ENCODE measurements around the gene AZU1. TPM values are rescaled to one million over a fixed set of nuclear protein-coding genes. Genes with fewer than 3 reads are reported as not detected.
"Not testable (repeated sequence)": the region's sequence is repeated elsewhere in the genome, so short reads cannot be mapped to it uniquely, and the experiment has no call there.

AZU1 gene
- total RNA-seq, 2 donors from 2014 or later, result 0.27 TPM; not detected in 1

- H3K4me1 ChIP-seq, result no peaks in the 10 kb centered on the region
- no peaks in the 10 kb centered on the region for H3K36me3 ChIP-seq
- TF ChIP-seq, protein P1, sequence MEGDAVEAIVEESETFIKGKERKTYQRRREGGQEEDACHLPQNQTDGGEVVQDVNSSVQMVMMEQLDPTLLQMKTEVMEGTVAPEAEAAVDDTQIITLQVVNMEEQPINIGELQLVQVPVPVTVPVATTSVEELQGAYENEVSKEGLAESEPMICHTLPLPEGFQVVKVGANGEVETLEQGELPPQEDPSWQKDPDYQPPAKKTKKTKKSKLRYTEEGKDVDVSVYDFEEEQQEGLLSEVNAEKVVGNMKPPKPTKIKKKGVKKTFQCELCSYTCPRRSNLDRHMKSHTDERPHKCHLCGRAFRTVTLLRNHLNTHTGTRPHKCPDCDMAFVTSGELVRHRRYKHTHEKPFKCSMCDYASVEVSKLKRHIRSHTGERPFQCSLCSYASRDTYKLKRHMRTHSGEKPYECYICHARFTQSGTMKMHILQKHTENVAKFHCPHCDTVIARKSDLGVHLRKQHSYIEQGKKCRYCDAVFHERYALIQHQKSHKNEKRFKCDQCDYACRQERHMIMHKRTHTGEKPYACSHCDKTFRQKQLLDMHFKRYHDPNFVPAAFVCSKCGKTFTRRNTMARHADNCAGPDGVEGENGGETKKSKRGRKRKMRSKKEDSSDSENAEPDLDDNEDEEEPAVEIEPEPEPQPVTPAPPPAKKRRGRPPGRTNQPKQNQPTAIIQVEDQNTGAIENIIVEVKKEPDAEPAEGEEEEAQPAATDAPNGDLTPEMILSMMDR (IDR thresholded peaks at IDR 0.05), result no peak
- DNase-seq, result no peak
- intact Hi-C loops (cut with DNase I), result no loop called here
- H3K27ac ChIP-seq, result no peak overlapping the region
- H3K9me3 ChIP-seq, result no peaks in the 10 kb centered on the region
- peaks cover 19% of the 10 kb centered on the region for H3K27me3 ChIP-seq
- no peak overlapping the region for H3K4me3 ChIP-seq
- no peak overlapping the region for H3K9ac ChIP-seq (ENCODE audit: low read depth in 2 of 2, low read length in 2 of 2)
Observed at GRCh38 chr19:831407-832369, 4.1 kb downstream of the AZU1 start.

DNA sequence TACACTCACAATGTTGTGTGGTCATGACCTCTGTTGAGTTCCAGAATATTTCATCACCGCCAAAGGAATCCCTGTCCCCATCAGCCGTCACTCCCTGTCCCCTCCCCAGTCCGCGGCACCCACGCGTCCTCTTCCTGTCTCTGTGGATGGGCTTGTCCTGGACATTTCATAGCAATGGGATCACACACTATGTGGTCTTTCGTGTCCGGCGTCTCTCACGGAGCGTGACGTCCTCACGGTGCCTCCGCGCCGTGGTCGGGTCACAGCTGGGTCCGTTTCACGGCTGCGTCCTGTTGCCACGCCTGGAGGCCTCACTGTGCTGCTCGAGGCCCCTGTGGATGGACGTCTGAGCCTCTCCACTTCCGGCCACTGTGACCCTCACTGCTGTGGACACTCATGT, 6.6 kb downstream of the AZU1 start:
- Histone ChIP-seq H3K4me1 (no peaks in the 10 kb centered on the region), H3K4me3 (no peak overlapping the region), H3K27me3 (peaks cover 21% of the 10 kb centered on the region), H3K9me3 (no peaks in the 10 kb centered on the region), H3K27ac (no peak overlapping the region), H3K9ac (ENCODE audit: low read depth in 2 of 2, low read length in 2 of 2) (no peak overlapping the region), H3K36me3 (no peaks in the 10 kb centered on the region)
- DNase-seq, result no peak
- intact Hi-C loops (cut with DNase I), result no loop called here
- TF ChIP-seq, protein P1 (IDR thresholded peaks at IDR 0.05), result no peak

DNA sequence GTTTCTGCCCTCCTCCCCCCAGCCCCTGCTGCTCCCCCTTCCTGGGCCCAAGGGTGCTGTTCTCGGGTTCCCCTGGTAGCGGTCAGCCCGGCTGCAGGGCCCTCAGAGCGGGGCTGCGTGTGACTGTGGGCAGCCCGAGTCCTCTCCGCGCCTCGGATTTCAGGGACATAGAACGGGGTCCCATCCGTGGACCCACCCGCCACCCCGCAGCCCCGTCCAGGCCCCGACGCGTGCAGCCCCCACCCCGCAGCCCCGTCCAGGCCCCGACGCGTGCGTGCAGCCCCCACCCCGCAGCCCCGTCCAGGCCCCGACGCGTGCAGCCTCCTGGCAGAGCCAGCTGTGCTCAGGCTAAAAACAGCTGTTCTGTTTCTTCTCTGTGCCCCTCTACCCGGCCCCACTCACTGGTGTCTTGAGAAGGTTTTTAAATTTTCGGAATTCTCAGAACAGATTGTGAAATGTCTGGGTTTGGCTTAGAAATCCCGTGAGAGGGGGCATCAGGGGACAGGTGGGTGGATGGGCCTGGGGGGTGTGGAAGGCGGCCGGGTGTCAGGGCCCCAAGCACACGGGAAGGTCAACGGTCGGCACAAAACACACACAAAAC, 7.7 kb downstream of the AZU1 start:
- H3K4me1 ChIP-seq, result no peaks in the 10 kb centered on the region
- TF ChIP-seq, protein P1 (IDR thresholded peaks at IDR 0.05), result no peak
- peaks cover 17% of the 10 kb centered on the region for H3K27me3 ChIP-seq
- intact Hi-C loops (cut with DNase I), result no loop called here
- DNase-seq, result no peak
- no peak overlapping the region for H3K27ac ChIP-seq
- no peak overlapping the region for H3K9ac ChIP-seq (ENCODE audit: low read depth in 2 of 2, low read length in 2 of 2)
- H3K4me3 ChIP-seq, result no peak overlapping the region
- no peaks in the 10 kb centered on the region for H3K36me3 ChIP-seq
- no peaks in the 10 kb centered on the region for H3K9me3 ChIP-seq

DNA sequence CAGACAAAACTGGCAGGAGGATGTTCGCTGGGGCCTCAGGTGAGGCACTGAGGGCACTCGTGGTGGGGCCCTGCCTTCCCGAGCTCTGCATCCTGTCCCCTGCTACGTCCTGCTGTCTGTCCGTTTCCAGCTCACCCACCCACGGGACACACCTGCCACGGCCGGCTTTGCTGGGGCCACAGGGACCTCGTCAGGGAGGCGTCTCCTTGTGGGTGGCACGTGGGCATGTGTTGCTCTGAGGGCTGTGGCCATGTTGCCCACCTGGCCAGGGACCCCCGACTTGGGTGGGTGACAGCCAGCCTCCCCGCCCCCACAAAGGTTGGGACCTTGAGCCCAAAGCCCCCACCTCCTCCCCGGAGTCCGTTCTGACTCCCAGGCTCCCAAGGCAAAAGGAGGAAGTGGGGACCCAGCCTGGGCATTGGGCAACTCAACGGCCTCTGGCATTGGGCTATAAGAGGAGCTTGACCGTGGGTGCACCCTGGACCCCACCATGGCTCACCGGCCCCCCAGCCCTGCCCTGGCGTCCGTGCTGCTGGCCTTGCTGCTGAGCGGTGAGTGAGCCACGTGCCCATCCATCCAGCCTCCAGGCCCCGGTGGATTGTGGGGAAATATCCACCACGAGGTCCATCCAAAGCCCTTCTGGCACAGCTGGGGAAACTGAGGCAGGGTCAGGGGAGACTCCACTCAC, 13.0 kb downstream of the AZU1 start, which contains the start of gene PRTN3:
TSS of gene PRTN3 (plus strand) at position 481 of the 688 bp plus-strand sequence. CDS start at position 491, 10 bp downstream.
- no peak within 1 kb of the TSS for H3K27ac ChIP-seq
- H3K9me3 ChIP-seq, result no peaks in the 10 kb centered on the region
- intact Hi-C loops (cut with DNase I), result no loop called here
- H3K4me1 ChIP-seq, result peaks cover 9% of the 10 kb centered on the region
- no peak within 1 kb of the TSS for H3K9ac ChIP-seq (ENCODE audit: low read depth in 2 of 2, low read length in 2 of 2)
- H3K4me3 ChIP-seq, result no peak within 1 kb of the TSS
- TF ChIP-seq, protein P1 (IDR thresholded peaks at IDR 0.05), result no peak
- H3K27me3 ChIP-seq, result peaks cover 33% of the 10 kb centered on the region
- no peaks in the 10 kb centered on the region for H3K36me3 ChIP-seq
- DNase-seq, result no peak

- H3K36me3 ChIP-seq; H3K9ac ChIP-seq (ENCODE audit: low read depth in 2 of 2, low read length in 2 of 2); DNase-seq; intact Hi-C loops (cut with DNase I); H3K27ac ChIP-seq; H3K9me3 ChIP-seq; H3K4me3 ChIP-seq; H3K4me1 ChIP-seq: not testable (repeated sequence)
- H3K27me3 ChIP-seq, result peaks cover 42% of the 10 kb centered on the region
Observed at GRCh38 chr19:842802-843179, 15.2 kb downstream of the AZU1 start.

All from colonic mucosa (tissue), 4 donors.